Measurements from ENCODE around the gene CPZ.

DNA sequence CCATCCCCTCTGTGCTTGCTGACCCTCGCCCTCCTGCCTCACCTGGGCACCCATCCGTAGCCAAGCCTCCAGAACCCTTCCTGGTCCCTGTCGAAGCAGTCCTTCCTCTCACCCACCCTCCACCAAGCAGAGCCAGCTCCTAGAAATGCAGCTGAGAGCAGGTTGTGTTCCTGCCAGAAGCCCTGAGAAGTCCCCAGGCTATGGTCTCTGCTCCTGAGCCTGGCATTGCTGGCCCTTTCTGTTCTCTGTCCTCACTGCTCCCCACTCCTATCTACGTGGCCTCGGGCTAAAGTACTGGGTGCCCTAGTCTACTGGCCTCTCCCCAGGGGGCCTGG lies 2.1 kb upstream of the CPZ start:
- TF ChIP-seq, protein P1, sequence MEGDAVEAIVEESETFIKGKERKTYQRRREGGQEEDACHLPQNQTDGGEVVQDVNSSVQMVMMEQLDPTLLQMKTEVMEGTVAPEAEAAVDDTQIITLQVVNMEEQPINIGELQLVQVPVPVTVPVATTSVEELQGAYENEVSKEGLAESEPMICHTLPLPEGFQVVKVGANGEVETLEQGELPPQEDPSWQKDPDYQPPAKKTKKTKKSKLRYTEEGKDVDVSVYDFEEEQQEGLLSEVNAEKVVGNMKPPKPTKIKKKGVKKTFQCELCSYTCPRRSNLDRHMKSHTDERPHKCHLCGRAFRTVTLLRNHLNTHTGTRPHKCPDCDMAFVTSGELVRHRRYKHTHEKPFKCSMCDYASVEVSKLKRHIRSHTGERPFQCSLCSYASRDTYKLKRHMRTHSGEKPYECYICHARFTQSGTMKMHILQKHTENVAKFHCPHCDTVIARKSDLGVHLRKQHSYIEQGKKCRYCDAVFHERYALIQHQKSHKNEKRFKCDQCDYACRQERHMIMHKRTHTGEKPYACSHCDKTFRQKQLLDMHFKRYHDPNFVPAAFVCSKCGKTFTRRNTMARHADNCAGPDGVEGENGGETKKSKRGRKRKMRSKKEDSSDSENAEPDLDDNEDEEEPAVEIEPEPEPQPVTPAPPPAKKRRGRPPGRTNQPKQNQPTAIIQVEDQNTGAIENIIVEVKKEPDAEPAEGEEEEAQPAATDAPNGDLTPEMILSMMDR (optimal IDR thresholded peaks at IDR 0.05 in 1 of 3, IDR thresholded peaks at IDR 0.05 in 1 of 3, conservative IDR thresholded peaks at IDR 0.05 in 1 of 3; ENCODE audit: extremely low read depth in 1 of 3, insufficient read depth in 2 of 3, low read length in 3 of 3) = no peak
- no peak for TF ChIP-seq EZH2 (IDR thresholded peaks at IDR 0.05; ENCODE audit: low read length)
